Ovary (tissue), 3 donors: Measurements from ENCODE around the gene SPINK14.

Experiments
- CTCF ChIP-seq, 3 donors: fragments of 450-650 bp in 2 of 3; fragments of 200-600 bp in 1 of 3; IDR thresholded peaks; one replicate each; pipeline versions ENCODE4 v1.5.1 to v1.8.0; 2016 to 2022; ENCODE audit warnings: antibody characterized with exemption in 3 of 3, mild to moderate bottlenecking in 1 of 3
- POLR2A ChIP-seq: fragments of 450-650 bp; IDR thresholded peaks from one replicate; pipeline ENCODE4 v1.6.1; 2017; ENCODE audit warnings: antibody characterized with exemption, mild to moderate bottlenecking, moderate library complexity
- donor health status: DM: no; HTN: no; CAD: no.

DNA sequence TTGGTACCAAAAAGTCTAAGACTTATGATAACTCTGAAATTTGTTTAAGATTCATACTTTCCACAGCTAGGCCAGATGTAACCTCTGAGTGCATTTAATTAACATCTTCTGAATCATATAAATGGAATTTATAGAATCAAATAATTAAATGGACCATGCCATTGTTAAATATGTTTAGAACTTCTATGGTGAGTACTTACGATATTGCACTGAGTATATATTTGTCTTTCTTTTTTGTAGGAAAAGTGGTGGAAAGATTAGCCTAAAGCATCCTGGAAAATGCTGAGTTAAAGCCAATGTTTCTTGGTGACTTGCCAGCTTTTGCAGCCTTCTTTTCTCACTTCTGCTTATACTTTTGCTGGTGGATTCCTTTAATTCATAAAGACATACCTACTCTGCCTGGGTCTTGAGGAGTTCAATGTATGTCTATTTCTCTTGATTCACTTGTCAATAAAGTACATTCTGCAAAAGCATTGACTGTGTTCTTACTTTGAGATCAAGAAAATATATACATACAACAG lies 46.4 kb downstream of the SPINK14 start:
- TF ChIP-seq CTCF (IDR thresholded peaks at IDR 0.05) = no peak
- TF ChIP-seq POLR2A = no peak
